Heart left ventricle (tissue), 16 donors: ENCODE data around the gene OVAAL. TPM values are rescaled to one million over a fixed set of nuclear protein-coding genes. Genes with fewer than 3 reads are reported as not detected.

ENCODE experiments used
- ATAC-seq, 4 donors: fragments of 200-7000 bp; cut with Tn5 transposase; one replicate each; pipeline ENCODE4 v1.9.1; 2020 to 2022; ENCODE audit warnings: moderate library complexity in 4 of 4, mild to moderate bottlenecking in 3 of 4, moderate number of reproducible peaks in 1 of 4
- DNase-seq, 5 donors: peaks; one replicate each; pipeline ENCODE4 v3.0.0-alpha.2; 2020
- H3K27ac ChIP-seq, 12 donors: fragments of 200-600 bp; sonication (generic) in 4 of 12; one replicate each; pipeline versions ENCODE4 v1.5.0 to v1.8.0; 2016 to 2022; ENCODE audit warnings: mild to moderate bottlenecking in 2 of 12
- H3K27me3 ChIP-seq, 9 donors: fragments of 200-600 bp; sonication (generic) in 2 of 9; one replicate each; pipeline versions ENCODE4 v1.5.1 to v1.8.0; 2016 to 2022; ENCODE audit warnings: mild to moderate bottlenecking in 3 of 9
- H3K36me3 ChIP-seq, 9 donors: fragments of 200-600 bp; sonication (generic) in 2 of 9; one replicate each; pipeline versions ENCODE4 v1.5.0 to v1.8.0; 2018 to 2022; ENCODE audit warnings: mild to moderate bottlenecking in 2 of 9
- H3K4me1 ChIP-seq, 12 donors: fragments of 200-600 bp; sonication (generic) in 4 of 12; one replicate each; pipeline versions ENCODE4 v1.5.0 to v1.8.0; 2016 to 2022; ENCODE audit warnings: mild to moderate bottlenecking in 3 of 12
- H3K4me3 ChIP-seq, 12 donors: fragments of 200-600 bp; sonication (generic) in 4 of 12; one replicate each; pipeline versions ENCODE4 v1.5.0 to v1.8.0; 2017 to 2022; ENCODE audit warnings: mild to moderate bottlenecking in 9 of 12, moderate library complexity in 4 of 12
- H3K9me3 ChIP-seq, 12 donors: fragments of 200-600 bp; sonication (generic) in 4 of 12; one replicate each; pipeline versions ENCODE4 v1.5.0 to v1.8.0; 2016 to 2022; ENCODE audit warnings: mild to moderate bottlenecking in 1 of 12
- POLR2A ChIP-seq, 2 donors: fragments of 450-650 bp; IDR thresholded peaks; one replicate each; pipeline ENCODE4 v1.6.1; 2017; ENCODE audit warnings: antibody characterized with exemption in 2 of 2, mild to moderate bottlenecking in 2 of 2, moderate library complexity in 2 of 2
- WGBS, 4 donors: extraction: QIAGEN DNeasy Blood & Tissue Kit in 2 of 4; methylation state at CpG; one replicate each; pipeline versions ENCODE4 v1.1.5 to v1.1.7; 2013 to 2018; 5-methylcytosine and 5-hydroxymethylcytosine counted together
- intact Hi-C, 10 donors: fragments of 100-400 bp; cut with DNase I; formaldehyde crosslinking; loops; one replicate each; pipeline versions ENCODE4 v1.11.1 to v1.14.2; 2022
- polyA plus RNA-seq, 2 donors: library from polyadenylated mRNA; stranded (reverse); fragments of 200-250 nt; gene quantifications; one replicate each; pipeline ENCODE4 v1.2.3, GENCODE V29; 2013
- total RNA-seq, 9 donors: library from RNA; depleted of rRNA in 2 of 9; stranded (reverse); fragments of >200 nt in 2 of 9; fragmentation: NEBNext Ultra II Directional in 3 of 9; extraction: Animal tissue kit (Norgen Biotek cat#: 25700) in 3 of 9; gene quantifications; one replicate each; pipeline versions ENCODE4 v1.1.0 to v1.2.4, GENCODE V29; 2016 to 2023
- TF ChIP-seq, protein P1 (sequence below), 12 donors: fragments of 200-600 bp; sonication (generic) in 4 of 12; IDR thresholded peaks; one replicate each; pipeline versions ENCODE4 v1.5.0 to v1.8.0; 2018 to 2022; ENCODE audit warnings: antibody characterized with exemption in 12 of 12, mild to moderate bottlenecking in 5 of 12
- donor health status: ischemic (EF 13 %, LVEDD 7.1; RV severe dilation, severe dysfunction).
- donor health status: healthy with polysubstance abuse.
- donor health status: DM: no; HTN: yes; CAD: no.
- donor health status: DM: no; HTN: no; CAD: no.
- donor health status: ischemic (EF 25% LVEDD 6.9; RV normal size, moderate dysfunction).
- donor health status: ischemic (EF 25% LVEDD 5.7; RV mildly dilated, moderate dysfunction).
- donor health status: healthy.
- donor health status: DM: yes; HTN: yes; CAD: no.
- donor health status: ischemic (EF 35%, LVEDD 5.7; RV mildly dilated, moderate dysfunction).
- donor health status: nonischemic (EF 11% LVEDD 7.7; RV severe dilation, severe dysfunction).
- donor health status: DM: yes; HTN: yes; CAD: no.
- donor health status: PGD.
- donor health status: ischemic (EF 29% LVEDD 5.4; RV normal size, mild dysfunction).
- donor health status: nonischemic (EF 23%, LVEDD 6.1; RV moderate dilation, normal function).

Gene OVAAL
- total and polyA plus RNA-seq, 11 donors = 1.5 to 13.9 (median 2.8) TPM

DNA sequence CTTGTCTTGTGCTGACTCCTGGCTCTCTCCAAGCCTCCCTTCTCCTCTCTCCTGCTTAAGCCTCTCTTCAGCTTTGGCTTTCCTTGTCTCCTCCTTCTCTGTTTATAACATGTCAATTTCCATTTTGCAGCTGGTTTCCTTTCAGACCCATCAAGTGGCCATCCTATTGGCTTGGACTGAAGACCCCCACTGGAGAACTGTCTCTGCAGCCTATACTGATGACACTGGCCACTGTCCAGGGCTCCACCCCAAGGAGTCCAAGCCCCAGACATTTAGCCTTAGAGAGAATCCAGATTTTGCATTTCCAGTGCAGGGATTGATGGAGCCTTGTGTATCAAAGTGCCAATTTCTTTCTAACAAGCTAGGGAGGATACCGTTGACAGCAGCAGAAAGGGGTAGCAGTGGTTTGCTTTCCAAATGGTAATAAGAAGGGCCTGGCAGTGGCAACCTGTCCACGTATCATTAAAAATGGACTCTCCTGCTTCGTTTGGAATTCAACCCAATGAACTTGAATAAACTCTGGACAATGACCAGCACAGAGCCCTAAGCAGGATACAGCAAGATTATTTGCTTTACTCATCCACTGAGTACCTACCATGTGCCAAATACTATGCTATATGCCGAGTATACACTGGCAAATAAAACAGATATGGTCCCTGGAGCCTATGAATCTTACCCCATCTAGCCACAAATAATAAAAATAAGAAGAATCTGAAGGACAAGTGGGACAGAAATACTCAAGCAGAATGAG, 6.5 kb downstream of the OVAAL start:
- ATAC-seq (no peak), DNase-seq (no peak)
- Histone ChIP-seq H3K27ac (peak overlapping the region; percentile 54 to 92 (median 80)), H3K4me3 (peak overlapping the region in 7 of 12 donors; percentile 1 to 19 (median 12)), H3K9me3 (no peaks in the 10 kb centered on the region), H3K36me3 (no peaks in the 10 kb centered on the region), H3K27me3 (no peaks in the 10 kb centered on the region), H3K4me1 (peaks cover 5 to 76% (median 36%) of the 10 kb centered on the region in 12 donors)
- WGBS, 4 donors = 43 to 61% (median 53%) methylated on average over 4 of the region's 4 CpGs
- intact Hi-C loops = loop anchor here in 2 of 10 donors (5.0 to 10.0 kb wide), 2 partner anchors 47 to 70 kb away; partner anchors contain the start of gene XPR1 (in 1 of the 2)
- no peak for TF ChIP-seq POLR2A (IDR thresholded peaks at IDR 0.05)
- TF ChIP-seq, protein P1, sequence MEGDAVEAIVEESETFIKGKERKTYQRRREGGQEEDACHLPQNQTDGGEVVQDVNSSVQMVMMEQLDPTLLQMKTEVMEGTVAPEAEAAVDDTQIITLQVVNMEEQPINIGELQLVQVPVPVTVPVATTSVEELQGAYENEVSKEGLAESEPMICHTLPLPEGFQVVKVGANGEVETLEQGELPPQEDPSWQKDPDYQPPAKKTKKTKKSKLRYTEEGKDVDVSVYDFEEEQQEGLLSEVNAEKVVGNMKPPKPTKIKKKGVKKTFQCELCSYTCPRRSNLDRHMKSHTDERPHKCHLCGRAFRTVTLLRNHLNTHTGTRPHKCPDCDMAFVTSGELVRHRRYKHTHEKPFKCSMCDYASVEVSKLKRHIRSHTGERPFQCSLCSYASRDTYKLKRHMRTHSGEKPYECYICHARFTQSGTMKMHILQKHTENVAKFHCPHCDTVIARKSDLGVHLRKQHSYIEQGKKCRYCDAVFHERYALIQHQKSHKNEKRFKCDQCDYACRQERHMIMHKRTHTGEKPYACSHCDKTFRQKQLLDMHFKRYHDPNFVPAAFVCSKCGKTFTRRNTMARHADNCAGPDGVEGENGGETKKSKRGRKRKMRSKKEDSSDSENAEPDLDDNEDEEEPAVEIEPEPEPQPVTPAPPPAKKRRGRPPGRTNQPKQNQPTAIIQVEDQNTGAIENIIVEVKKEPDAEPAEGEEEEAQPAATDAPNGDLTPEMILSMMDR (IDR thresholded peaks at IDR 0.05) = no peak

DNA sequence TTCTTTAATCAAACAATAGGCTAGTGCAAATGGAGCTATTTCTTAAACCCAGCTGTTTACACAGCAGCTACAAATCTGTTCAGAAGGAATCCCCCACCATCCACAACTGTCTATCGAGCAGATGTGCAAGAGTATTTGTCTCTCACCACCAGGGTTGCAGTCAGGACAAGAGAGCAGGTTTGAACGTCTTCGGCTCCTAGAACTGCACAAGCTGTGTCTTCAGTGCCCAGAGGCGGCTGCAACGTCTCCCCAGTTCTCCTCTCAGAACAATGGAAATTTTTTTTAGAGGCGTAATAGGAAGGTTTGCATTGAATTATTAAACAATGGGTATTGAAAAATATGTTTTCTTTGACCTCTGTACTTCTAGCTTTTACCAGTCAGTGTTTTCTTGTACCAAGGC, 7.3 kb downstream of the OVAAL start:
- Histone ChIP-seq H3K27me3 (no peaks in the 10 kb centered on the region), H3K36me3 (no peaks in the 10 kb centered on the region), H3K4me3 (peak overlapping the region in 6 of 12 donors; percentile 1 to 19 (median 12)), H3K9me3 (no peaks in the 10 kb centered on the region), H3K4me1 (peaks cover 5 to 76% (median 34%) of the 10 kb centered on the region in 12 donors), H3K27ac (peak overlapping the region; percentile 54 to 92 (median 80))
- TF ChIP-seq POLR2A (IDR thresholded peaks at IDR 0.05) = peak in 1 of 2 donors; percentile 37
- TF ChIP-seq, protein P1 (IDR thresholded peaks at IDR 0.05) = peak in 2 of 12 donors; percentile 11 to 22
- WGBS, 4 donors = 46 to 73% (median 59%) methylated on average over 6 of the region's 6 CpGs
- ATAC-seq (peak in 2 of 4 donors; percentile 21 to 43), DNase-seq (peak in 2 of 5 donors; percentile 31 to 50)
- intact Hi-C loops = loop anchor here in 2 of 10 donors (5.0 to 10.0 kb wide), 2 partner anchors 46 to 69 kb away; partner anchors contain the start of gene XPR1 (in 1 of the 2)

DNA sequence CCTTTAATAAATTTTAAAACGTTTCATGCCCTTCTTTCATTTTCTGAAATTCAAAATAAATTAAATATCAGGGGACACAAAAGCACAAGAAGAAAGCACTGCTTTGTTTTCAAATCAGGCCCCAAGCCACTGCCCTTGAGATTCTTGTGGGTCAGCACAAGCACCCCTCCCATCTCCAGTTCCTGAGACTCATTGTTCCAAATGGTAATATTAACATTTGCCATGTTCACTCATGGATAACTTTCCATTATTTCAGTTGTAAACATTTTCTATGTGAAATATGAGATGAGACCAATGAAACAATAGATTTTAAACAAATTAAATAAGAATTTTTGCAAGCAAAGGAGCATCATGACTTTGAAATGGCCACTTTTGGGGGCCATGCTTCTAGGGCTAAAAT, 7.7 kb downstream of the OVAAL start:
- 49 to 58% (median 52%) methylated on average over 1 of the region's 1 CpG for WGBS, 4 donors
- no peaks in the 10 kb centered on the region for H3K36me3 ChIP-seq
- H3K27ac ChIP-seq = peak overlapping the region; percentile 19 to 92 (median 74)
- H3K27me3 ChIP-seq = no peaks in the 10 kb centered on the region
- peaks cover 5 to 75% (median 33%) of the 10 kb centered on the region in 12 donors for H3K4me1 ChIP-seq
- ATAC-seq (no peak), DNase-seq (no peak)
- TF ChIP-seq, protein P1 (IDR thresholded peaks at IDR 0.05) = no peak
- TF ChIP-seq POLR2A (IDR thresholded peaks at IDR 0.05) = no peak
- no peaks in the 10 kb centered on the region for H3K9me3 ChIP-seq
- H3K4me3 ChIP-seq = peak overlapping the region in 1 of 12 donors; percentile 11
- intact Hi-C loops = loop anchor here in 2 of 10 donors (5.0 to 10.0 kb wide), 2 partner anchors 46 to 68 kb away; partner anchors contain the start of gene XPR1 (in 1 of the 2)

DNA sequence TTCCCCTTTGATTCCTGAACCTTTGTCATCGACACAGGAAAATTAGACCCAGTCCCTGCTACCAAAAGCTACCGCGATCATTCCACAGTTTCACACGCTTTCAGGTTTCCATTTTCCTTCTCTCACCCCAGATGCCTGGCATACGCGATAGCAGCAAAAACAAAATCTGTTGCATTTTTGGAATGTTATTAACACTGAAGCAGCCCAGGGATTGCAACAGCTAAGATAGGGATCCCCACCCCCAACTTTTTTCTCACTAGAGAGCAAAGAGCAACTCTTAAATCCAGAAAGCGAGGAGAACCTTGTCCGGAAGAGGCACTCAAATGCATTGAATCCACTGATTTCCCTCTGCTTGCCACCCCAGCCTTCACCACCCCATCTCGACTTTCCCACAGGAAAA, 8.9 kb downstream of the OVAAL start:
- intact Hi-C loops = loop anchor here in 2 of 10 donors (5.0 to 10.0 kb wide), 2 partner anchors 45 to 67 kb away; partner anchors contain the start of gene XPR1 (in 1 of the 2)
- Histone ChIP-seq H3K27me3 (no peaks in the 10 kb centered on the region), H3K4me3 (no peak overlapping the region), H3K9me3 (no peaks in the 10 kb centered on the region), H3K36me3 (no peaks in the 10 kb centered on the region), H3K4me1 (peaks cover 5 to 64% (median 28%) of the 10 kb centered on the region in 12 donors), H3K27ac (peak overlapping the region in 7 of 12 donors; percentile 9 to 89 (median 77))
- TF ChIP-seq, protein P1 (IDR thresholded peaks at IDR 0.05) = no peak
- TF ChIP-seq POLR2A (IDR thresholded peaks at IDR 0.05) = no peak
- WGBS, 4 donors = 91 to 93% (median 92%) methylated on average over 9 of the region's 9 CpGs
- ATAC-seq = no peak
- DNase-seq = no peak
